ENCODE results near the gene RCSD1.

RCSD1 gene

GRCh38 chr1:167714098-167714438 lies 84.0 kb downstream of the RCSD1 start:
- Histone ChIP-seq H3K9ac (no peak overlapping the region), H3K9me3 (ENCODE audit: control insufficient read depth, low read length) (no peaks in the 10 kb centered on the region), H2AFZ (peak overlapping the region; percentile 81), H3K4me1 (no peaks in the 10 kb centered on the region), H3K27me3 (ENCODE audit: control insufficient read depth, insufficient read depth, low read length) (no peaks in the 10 kb centered on the region), H3K4me2 (ENCODE audit: low read length) (peak overlapping the region; percentile 47), H3K36me3 (ENCODE audit: control insufficient read depth, insufficient read depth, low read length) (no peaks in the 10 kb centered on the region), H3K79me2 (no peaks in the 10 kb centered on the region), H3K27ac (peak overlapping the region; percentile 72), H3K4me3 (ENCODE audit: low read depth, low read length) (peak overlapping the region; percentile 67)
- TF ChIP-seq, protein P1, sequence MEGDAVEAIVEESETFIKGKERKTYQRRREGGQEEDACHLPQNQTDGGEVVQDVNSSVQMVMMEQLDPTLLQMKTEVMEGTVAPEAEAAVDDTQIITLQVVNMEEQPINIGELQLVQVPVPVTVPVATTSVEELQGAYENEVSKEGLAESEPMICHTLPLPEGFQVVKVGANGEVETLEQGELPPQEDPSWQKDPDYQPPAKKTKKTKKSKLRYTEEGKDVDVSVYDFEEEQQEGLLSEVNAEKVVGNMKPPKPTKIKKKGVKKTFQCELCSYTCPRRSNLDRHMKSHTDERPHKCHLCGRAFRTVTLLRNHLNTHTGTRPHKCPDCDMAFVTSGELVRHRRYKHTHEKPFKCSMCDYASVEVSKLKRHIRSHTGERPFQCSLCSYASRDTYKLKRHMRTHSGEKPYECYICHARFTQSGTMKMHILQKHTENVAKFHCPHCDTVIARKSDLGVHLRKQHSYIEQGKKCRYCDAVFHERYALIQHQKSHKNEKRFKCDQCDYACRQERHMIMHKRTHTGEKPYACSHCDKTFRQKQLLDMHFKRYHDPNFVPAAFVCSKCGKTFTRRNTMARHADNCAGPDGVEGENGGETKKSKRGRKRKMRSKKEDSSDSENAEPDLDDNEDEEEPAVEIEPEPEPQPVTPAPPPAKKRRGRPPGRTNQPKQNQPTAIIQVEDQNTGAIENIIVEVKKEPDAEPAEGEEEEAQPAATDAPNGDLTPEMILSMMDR (IDR thresholded peaks at IDR 0.05), result no peak

- Histone ChIP-seq H3K79me2 (no peaks in the 10 kb centered on the region), H3K9me3 (ENCODE audit: control insufficient read depth, low read length) (no peaks in the 10 kb centered on the region), H3K9ac (no peak overlapping the region), H2AFZ (peak overlapping the region; percentile 81), H3K27ac (peak overlapping the region; percentile 72), H3K36me3 (ENCODE audit: control insufficient read depth, insufficient read depth, low read length) (no peaks in the 10 kb centered on the region), H3K4me1 (no peaks in the 10 kb centered on the region), H3K27me3 (ENCODE audit: control insufficient read depth, insufficient read depth, low read length) (no peaks in the 10 kb centered on the region), H3K4me3 (ENCODE audit: low read depth, low read length) (peak overlapping the region; percentile 67), H3K4me2 (ENCODE audit: low read length) (peak overlapping the region; percentile 47)
- TF ChIP-seq, protein P1 (IDR thresholded peaks at IDR 0.05), result no peak
Observed at GRCh38 chr1:167714439-167715156, 84.6 kb downstream of the RCSD1 start.

GRCh38 chr1:167715157-167715999 lies 85.3 kb downstream of the RCSD1 start:
- Histone ChIP-seq H2AFZ (peak overlapping the region; percentile 48), H3K27me3 (ENCODE audit: control insufficient read depth, insufficient read depth, low read length) (no peaks in the 10 kb centered on the region), H3K79me2 (no peaks in the 10 kb centered on the region), H3K27ac (peak overlapping the region; percentile 72), H3K4me3 (ENCODE audit: low read depth, low read length) (peak overlapping the region; percentile 67), H3K4me2 (ENCODE audit: low read length) (peak overlapping the region; percentile 82), H3K9me3 (ENCODE audit: control insufficient read depth, low read length) (no peaks in the 10 kb centered on the region), H3K4me1 (no peaks in the 10 kb centered on the region), H3K36me3 (ENCODE audit: control insufficient read depth, insufficient read depth, low read length) (no peaks in the 10 kb centered on the region), H3K9ac (no peak overlapping the region)
- TF ChIP-seq, protein P1 (IDR thresholded peaks at IDR 0.05), result peak; percentile 79

DNA sequence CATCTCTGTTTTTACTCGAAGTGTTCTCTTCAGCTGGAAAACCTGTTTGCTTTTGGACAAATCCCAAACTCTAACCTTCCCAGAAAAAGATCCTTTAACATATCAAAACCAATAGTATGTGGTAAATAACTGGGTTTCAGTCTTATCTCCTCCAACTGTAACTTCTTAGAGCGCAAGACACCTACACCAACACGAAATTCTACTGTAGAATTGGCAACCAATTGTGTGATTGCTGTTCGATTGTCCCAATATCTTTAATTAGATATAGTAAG lies 85.9 kb downstream of the RCSD1 start:
- no peak overlapping the region for H3K27ac ChIP-seq
- peak overlapping the region; percentile 67 for H3K4me3 ChIP-seq (ENCODE audit: low read depth, low read length)

More for the DNA sequence above, 85.9 kb downstream of the RCSD1 start:
- Histone ChIP-seq H3K4me2 (ENCODE audit: low read length) (peak overlapping the region; percentile 82), H3K79me2 (no peaks in the 10 kb centered on the region), H3K4me1 (no peaks in the 10 kb centered on the region), H2AFZ (peak overlapping the region; percentile 43), H3K27me3 (ENCODE audit: control insufficient read depth, insufficient read depth, low read length) (no peaks in the 10 kb centered on the region), H3K9me3 (ENCODE audit: control insufficient read depth, low read length) (no peaks in the 10 kb centered on the region), H3K9ac (no peak overlapping the region), H3K36me3 (ENCODE audit: control insufficient read depth, insufficient read depth, low read length) (no peaks in the 10 kb centered on the region)
- TF ChIP-seq, protein P1 (IDR thresholded peaks at IDR 0.05), result no peak
